NCI-H2227 (cell line): ENCODE measurements around the gene RAB4A.
A peak's percentile ranks its signal among the peaks of the same experiment; 100 is the strongest.
"Not testable (repeated sequence)": the region's sequence is repeated elsewhere in the genome, so short reads cannot be mapped to it uniquely, and the experiment has no call there.

Experiments
- DNase-seq: peaks from one replicate; lab custom pipeline; 2025; ENCODE audit not compliant: unreplicated experiment; lab: John Stamatoyannopoulos, UW

Gene RAB4A

GRCh38 chr1:229271448-229272159, 693 bp downstream of the RAB4A start:
- peak; percentile 53 for DNase-seq

- DNase-seq, result no peak
These were observed 1.6 kb downstream of the RAB4A start for GRCh38 chr1:229272164-229273158.

GRCh38 chr1:229273507-229274232, 2.8 kb downstream of the RAB4A start:
- no peak for DNase-seq

- DNase-seq, result no peak
These were observed 4.1 kb downstream of the RAB4A start for GRCh38 chr1:229275005-229275404.

- DNase-seq, result peak; percentile 13
These were observed 7.3 kb downstream of the RAB4A start for GRCh38 chr1:229278120-229278741.

DNA sequence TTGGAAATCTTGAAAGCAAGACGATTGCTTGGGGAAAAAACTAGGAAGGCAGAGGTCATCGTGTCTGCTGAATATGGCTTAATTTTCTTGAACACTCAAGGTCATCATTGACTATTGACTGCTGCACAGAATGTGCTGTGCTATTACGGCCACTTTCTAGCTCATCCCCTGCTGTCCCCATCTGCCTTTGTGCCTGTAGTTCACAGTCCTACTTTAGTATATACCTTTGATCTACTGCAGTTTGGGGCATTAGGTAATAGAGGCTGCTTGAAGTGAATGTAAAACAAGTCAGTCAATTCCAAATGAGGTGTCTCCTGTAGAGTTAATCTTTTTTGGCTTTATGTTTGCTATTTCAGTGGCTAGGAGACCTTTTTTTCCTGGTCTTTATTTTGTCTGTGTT, 8.3 kb downstream of the RAB4A start:
- peak; percentile 31 for DNase-seq

GRCh38 chr1:229280037-229280828, 9.3 kb downstream of the RAB4A start:
- no peak for DNase-seq

- no peak for DNase-seq
These were observed 10.0 kb downstream of the RAB4A start for GRCh38 chr1:229280921-229281320.

GRCh38 chr1:229281339-229281926, 10.5 kb downstream of the RAB4A start:
- DNase-seq, result no peak

GRCh38 chr1:229282295-229282823, 11.4 kb downstream of the RAB4A start:
- no peak for DNase-seq

DNA sequence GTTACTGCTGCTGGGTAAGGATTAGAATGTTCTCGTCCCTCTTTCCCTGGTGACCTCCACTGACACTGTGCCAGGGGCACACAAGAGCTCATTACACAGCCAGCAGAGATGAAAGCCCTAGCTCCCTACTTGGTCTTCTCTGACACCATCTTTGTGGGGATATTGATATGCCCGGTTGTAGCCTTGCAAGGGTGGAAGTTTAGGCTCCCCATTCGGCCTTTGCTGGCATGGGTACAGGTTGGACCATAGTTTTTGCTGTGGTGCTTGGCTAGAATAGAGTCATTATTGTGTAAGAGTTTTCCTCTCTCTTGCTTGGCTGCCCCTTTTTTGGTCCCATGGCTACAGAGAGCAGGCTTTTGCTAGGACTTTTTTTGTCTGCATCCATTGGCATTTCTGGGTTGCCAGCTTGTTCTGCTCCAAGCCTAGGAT, 12.3 kb downstream of the RAB4A start:
- DNase-seq, result no peak

DNA sequence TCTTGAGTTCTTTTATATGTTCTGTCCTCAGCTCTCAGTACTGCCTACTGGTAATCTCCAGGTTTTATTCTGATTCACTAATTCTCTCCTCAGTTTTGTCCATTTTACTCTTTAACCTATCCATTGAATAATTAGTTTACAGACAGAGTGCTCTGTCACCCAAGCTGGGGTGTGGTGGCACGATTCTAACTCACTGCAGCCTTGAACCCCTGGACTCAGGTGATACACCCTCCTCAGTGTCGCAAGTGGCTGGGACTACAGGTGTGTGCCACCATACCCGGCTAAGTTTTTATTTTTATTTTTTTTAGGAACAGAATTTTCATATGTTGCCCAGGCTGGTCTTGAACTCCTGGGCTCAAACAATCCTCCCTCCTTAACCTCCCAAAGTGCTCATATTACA, 14.0 kb downstream of the RAB4A start:
- DNase-seq, result no peak

GRCh38 chr1:229285440-229285839, 14.5 kb downstream of the RAB4A start:
- DNase-seq, result no peak

- no peak for DNase-seq
These were observed 15.3 kb downstream of the RAB4A start for GRCh38 chr1:229286099-229286766.

DNA sequence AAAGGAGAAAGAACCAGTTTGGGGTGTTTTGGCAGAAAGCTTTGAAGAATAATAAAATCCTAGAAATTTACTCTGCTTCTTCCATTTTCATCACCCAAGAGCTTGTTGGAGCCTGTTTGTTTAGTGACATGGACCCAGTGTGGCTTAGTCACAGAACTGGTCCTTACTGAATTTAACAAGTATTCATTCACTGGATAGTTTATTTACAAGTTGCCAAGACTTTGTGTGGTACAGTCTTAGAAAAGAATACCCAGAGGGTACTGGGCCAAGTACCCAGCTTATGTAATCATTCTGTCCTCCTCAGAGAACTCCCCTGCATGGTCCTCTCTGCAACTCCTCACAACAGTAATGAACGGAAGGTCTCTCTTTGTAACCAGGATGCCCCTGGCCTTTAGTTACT, 16.4 kb downstream of the RAB4A start:
- DNase-seq, result no peak

DNA sequence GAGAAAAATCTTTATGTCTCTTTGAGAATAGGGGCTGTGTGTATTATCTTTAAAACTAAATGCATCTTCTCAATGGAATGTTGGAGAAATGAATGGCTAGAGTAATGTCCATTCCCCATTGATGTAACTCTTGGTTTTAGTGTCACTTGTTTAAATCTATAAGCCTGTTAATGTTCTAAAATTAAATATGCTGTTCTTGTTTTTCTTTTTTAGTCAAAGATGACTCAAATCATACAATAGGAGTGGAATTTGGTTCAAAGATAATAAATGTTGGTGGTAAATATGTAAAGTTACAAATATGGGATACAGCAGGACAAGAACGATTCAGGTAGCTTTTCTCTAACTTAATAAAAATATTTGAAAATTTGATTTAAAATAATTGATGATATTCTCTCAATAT, 17.6 kb downstream of the RAB4A start:
- DNase-seq, result no peak

- not testable (repeated sequence) for DNase-seq
These were observed 20.8 kb downstream of the RAB4A start for GRCh38 chr1:229291686-229292085.

- DNase-seq, result no peak
These were observed 22.8 kb downstream of the RAB4A start for GRCh38 chr1:229293528-229294204.
